Stimulated activated CD4-positive, alpha-beta T cell treated with anti-CD3 and anti-CD28 coated beads, Interleukin-1b, Interleukin-23, amount 100 ng/mL, for 48 hours (primary cell): ENCODE measurements around the gene ACOT7.
A peak's percentile ranks its signal among the peaks of the same experiment; 100 is the strongest.

Experiments
- DNase-seq: peaks from one replicate; pipeline ENCODE4 v3.0.0-alpha.2; 2020

The ACOT7 gene

DNA sequence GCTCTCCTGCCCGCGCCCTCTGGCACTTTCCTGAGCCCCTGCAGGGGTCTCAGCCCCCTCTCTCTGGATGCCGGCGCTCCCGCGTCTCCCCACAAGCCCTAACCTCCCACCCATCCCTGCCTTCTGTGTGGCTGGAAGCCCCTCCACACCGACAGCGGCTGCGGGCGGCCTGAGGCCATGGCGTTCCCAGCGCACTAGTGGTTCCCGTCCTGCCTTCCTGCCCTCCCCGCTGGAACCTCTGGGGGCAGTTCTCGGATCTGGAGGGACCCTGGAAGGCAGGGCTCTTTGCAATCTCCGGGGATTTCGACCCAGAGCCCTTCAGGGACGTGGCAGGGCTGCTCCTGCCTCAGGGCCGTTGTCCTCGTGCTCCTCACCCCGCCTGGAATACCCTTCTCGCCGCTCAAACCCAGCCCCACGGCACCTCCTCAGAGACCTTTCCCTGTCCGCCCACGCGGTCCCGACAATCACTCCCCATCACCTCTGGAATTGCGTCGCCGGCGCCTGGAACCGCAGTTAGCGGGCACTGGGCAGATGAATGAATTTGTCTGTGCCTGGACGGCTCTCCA, 30.5 kb upstream of the ACOT7 start:
- DNase-seq = no peak

DNA sequence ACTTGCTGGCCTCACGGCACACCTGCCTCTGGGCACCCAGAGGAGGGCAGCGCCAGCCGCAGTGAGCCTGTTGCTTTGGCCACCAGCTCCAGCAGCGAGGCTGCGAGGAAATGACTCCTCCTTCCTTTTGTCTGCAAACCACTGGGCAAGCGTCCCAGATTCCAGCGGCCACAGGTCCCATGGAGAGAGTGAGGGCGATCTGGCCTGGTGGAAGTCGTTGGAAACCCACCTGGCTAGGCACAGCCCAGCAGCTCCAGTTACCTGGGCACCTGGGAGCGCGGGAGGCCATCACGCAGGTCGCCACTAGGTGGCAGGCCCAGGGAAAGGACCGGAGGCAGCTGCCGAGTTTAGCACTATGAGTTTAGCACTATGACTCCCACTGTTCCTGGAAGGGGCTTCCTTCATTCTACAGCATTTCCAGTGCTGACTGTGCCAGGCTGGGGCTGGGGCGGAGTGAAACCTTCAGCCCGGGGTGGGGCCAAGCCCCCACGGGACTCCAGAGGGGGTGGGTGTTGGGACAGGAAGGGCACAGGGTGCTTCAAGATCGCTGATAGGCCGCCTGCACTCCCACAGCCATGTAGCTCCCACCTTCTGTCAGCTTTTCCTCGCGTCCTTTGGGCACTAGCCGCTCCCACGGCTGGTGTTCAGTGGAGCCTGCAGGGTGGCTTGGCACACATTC, 29.9 kb upstream of the ACOT7 start:
- DNase-seq = peak; percentile 74

DNA sequence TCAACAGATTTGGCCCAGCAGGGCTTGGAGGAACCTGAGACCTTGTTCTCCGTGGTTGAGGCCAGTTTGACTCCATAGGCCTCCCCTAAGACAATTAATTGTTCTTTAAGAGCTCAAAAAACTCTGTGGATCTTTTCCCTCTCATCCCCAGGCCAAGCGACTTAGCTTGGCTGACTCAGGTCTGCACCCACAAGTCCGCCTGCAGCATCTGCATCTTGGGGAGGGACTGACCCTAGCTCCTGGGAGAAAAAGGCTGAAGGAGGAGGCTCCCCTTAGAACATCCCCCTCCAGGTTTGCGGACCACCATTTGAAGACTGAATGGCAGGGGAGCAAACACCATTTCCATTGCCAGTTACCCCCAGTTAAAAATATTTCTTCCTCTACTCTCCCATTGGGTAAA, 27.7 kb upstream of the ACOT7 start:
- no peak for DNase-seq

- no peak for DNase-seq
Measured at GRCh38 chr1:6420454-6421042, 27.0 kb upstream of the ACOT7 start.

- DNase-seq = no peak
Measured at GRCh38 chr1:6419804-6420453, 26.4 kb upstream of the ACOT7 start, which contains the start of gene HES2. Gene HES2 (minus strand): TSS chr1:6419919. CDS start chr1:6419820, 99 bp downstream.

GRCh38 chr1:6419397-6419803, 25.8 kb upstream of the ACOT7 start:
- DNase-seq = no peak

GRCh38 chr1:6418668-6419396, 25.3 kb upstream of the ACOT7 start:
- no peak for DNase-seq

- DNase-seq = no peak
Measured at GRCh38 chr1:6417961-6418667, 24.5 kb upstream of the ACOT7 start.

- no peak for DNase-seq
Measured at GRCh38 chr1:6416906-6417305, 23.3 kb upstream of the ACOT7 start.

DNA sequence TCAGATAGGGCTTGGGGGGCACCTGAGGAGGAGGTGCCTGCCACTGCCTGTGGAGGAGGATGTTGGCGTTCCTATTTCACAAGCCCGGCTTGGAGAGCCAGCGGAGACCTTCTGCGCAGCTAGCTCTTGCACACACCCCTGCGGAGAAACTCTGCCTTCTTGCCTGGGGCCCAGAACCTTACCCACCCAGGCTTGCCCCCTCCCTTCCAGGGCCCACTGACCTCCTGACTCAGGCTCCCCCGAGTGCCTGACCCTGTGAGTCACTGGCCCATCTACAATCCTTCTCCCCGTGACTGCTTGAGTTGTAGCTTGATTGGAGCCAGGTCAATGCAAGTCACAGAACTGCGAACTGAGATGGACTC, 22.7 kb upstream of the ACOT7 start:
- DNase-seq = no peak

- no peak for DNase-seq
Measured at GRCh38 chr1:6414881-6415626, 21.5 kb upstream of the ACOT7 start.

DNA sequence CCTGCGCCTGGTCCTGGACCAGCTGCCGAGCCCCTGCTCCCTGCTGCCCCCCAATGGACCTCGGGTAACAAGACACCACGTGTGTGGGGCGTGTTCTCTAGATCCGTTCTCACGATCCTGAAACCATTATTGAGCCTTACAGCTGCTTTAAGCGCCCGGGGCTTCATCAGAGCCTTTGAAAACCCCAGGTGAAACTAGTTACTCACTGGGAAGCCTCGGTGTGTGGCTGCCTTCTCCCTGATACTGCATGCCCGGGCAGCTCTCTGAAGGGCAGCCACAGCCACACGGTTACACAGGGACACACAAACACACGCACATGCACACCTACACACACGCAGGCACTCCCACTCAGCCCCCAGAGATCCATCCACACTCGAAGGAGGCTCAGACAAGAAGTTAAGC, 20.9 kb upstream of the ACOT7 start:
- peak; percentile 54 for DNase-seq

DNA sequence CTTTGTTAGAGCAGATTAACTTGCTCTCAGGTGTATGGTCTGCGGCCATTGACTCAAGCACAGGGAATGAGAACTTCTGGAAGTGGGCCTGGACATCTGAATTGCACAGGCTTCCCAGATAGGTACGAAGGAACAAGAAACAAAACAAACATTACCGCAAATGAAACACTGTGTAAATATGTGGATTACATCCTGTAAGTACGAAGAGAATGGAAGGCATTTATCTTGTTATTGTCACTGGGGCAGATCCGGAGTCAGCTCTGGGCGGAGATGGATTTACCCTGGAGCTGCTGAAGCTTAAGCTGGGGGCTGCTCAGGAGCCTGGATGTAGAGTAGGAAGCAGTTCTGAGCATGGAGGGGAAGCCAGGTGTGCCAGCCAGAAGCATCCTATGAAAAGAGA, 19.3 kb upstream of the ACOT7 start:
- DNase-seq = no peak

DNA sequence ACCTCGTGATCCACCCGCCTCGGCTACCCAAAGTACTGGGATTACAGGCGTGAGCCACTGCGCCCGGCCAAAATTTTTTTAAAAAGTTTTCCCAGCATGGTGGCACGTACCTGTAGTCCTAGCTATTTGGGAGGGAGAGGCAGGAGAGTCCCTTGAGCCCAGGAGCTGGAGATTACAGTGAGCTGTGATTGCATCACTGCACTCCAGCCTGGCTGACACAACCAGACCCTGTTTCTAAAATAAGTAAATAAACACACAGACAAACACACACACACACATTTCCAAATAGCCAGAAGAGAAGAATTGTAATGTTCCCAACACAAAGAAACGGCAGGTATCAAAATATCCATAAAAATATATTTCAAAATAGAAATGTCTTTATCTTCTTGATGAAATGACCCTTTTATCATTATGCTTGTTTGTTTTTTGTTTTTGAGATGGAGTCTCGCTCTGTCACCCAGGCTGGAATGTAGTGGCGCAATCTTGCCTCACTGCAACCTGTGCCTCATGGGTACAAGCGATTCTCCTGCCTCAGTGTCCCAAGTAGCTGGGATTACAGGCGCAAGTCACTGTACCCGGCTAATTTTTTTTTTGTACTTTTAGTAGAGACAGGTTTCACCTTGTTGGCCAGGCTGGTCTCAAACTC, 16.8 kb upstream of the ACOT7 start:
- no peak for DNase-seq

- no peak for DNase-seq
Measured at GRCh38 chr1:6409733-6410132, 16.2 kb upstream of the ACOT7 start.

GRCh38 chr1:6409053-6409452, 15.5 kb upstream of the ACOT7 start:
- no peak for DNase-seq

DNA sequence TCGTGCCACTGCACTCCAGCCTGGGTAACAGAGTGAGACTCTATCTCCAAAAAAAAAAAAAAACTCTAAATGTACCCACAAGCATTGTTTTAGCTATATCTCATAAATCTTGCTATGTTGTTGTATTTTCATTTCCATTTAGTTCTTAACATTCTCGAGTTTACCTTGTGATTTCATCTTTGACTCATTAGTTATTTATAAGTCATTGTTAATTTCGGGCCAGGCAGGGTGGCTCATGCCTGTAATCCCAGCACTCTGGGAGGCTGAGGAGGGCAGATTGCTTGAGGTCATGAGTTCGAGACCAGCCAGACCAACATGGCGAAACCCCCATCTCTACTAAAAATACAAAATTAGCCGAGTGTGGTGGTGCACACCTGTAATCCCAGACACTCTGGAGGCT, 14.5 kb upstream of the ACOT7 start:
- DNase-seq = no peak

DNA sequence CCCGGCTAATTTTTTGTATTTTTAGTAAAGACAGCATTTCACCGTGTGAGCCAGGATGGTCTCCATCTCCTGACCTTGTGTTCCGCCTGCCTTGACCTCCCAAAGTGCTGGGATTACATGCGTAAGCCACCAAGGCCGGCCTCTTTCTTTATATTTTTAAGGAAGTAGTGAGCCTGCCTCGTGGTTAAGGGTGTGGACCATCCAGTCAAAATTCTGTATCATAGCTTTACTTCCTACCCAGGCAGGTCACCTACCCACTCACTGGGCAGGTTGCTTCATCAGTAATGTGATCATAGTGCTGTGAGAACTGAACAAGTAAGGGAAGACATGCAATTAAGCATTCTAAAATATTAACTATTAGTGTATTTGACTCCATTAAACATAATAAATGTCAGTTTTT, 8.1 kb upstream of the ACOT7 start:
- DNase-seq = no peak

GRCh38 chr1:6399294-6399693, 5.7 kb upstream of the ACOT7 start:
- DNase-seq = no peak

DNA sequence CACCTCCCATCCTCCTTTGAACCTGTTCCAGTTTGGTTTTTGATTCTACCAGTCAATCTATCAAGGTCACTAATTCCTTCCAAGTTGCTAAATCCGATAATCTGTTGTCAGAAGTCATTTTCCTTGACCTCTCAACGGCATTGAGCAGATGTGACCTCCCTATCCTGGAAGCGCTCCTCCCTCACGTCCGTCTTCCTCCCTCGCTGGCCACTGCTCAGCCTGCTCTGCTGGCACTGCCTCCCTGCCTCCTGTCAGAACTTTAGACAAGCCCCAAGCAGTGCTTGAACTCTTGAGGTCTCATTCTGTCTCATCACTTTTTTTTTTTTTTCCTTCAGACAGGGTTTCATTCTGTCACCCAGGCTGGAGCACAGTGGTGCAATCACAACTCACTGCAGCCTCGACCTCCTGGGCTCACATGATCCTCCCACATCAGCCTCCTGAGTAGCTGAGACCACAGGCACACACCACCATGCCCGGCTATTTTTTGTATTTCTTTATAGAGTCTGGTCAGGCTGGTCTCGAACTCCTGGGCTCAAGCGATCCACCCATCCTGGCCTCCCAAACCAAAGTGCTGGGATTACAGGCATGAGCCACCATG, 4.4 kb upstream of the ACOT7 start:
- DNase-seq = no peak

DNA sequence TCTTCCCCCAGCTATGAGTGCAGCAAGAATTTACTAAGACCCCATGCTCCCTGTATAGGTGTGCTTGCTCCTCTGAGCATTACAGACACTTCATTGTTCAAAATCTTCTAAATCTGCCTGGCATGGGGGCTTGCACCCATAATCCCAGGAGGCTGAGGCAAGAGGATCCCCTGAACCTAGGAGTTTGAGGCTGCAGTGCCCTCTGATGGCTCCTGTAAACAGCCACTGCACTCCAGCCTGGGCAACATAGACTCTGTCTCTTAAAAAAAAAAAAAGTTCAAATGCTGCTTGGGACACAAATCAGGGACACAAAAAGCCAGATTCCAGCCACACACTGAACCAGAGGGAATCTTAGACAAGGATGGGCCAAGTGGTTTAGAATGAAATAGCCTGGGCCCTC, 3.4 kb upstream of the ACOT7 start:
- no peak for DNase-seq
